ENCODE results near the gene CDH23. TPM values are rescaled to one million over a fixed set of nuclear protein-coding genes. Genes with fewer than 3 reads are reported as not detected.

CDH23 gene
- total and polyA plus RNA-seq, 2 of the 8 experiments (the other 6 are each of a cell fraction or from before 2014, with no cell fraction given), result 1.9 to 4.9 TPM

GRCh38 chr10:71351087-71351486 is 45.6 kb upstream of the CDH23 start:
- Histone ChIP-seq H2AK5ac (ENCODE audit: low read depth, low read length) (no peak overlapping the region), H3K14ac (ENCODE audit: insufficient read length) (no peak overlapping the region), H2BK12ac (ENCODE audit: low read depth, low read length) (no peak overlapping the region), H2BK15ac (ENCODE audit: low read length) (no peak overlapping the region), H3K79me1 (ENCODE audit: low read depth, low read length) (no peaks in the 10 kb centered on the region), H3K27me3 (replicated peaks in 1 of 4; ENCODE audit: control insufficient read depth in 3 of 4, extremely low read depth in 1 of 4, insufficient read depth in 3 of 4, low read length in 3 of 4) (no peaks in the 10 kb centered on the region), H4K5ac (ENCODE audit: insufficient read length, low read depth, low read length) (no peak overlapping the region), H4K91ac (replicated peaks; ENCODE audit: insufficient read length, low read length) (no peak overlapping the region), H3K4me2 (ENCODE audit: insufficient read depth in 1 of 2, low read depth in 2 of 2, low read length in 2 of 2) (no peak overlapping the region), H3K4ac (replicated peaks; ENCODE audit: insufficient read length, low read depth, low read length) (no peak overlapping the region), H4K20me1 (replicated peaks in 1 of 2; ENCODE audit: control insufficient read depth in 1 of 2, insufficient read depth in 2 of 2, low read length in 2 of 2) (peaks cover 0 to 6% of the 10 kb centered on the region in 2 experiments), H3K4me1 (replicated peaks in 1 of 4; ENCODE audit: control insufficient read depth in 3 of 4, insufficient read depth in 4 of 4, low read length in 3 of 4) (peaks cover 0 to 19% (median 9%) of the 10 kb centered on the region in 4 experiments; a peak in 5 of 7 replicates), H3K36me3 (ENCODE audit: control insufficient read depth in 2 of 4, insufficient read depth in 4 of 4, low read length in 3 of 4) (peaks cover 0 to 8% (median under 1%) of the 10 kb centered on the region in 4 experiments; a peak in 2 of 8 replicates), H2BK120ac (replicated peaks; ENCODE audit: low read depth, low read length) (no peak overlapping the region), H3K9me3 (ENCODE audit: insufficient read depth in 2 of 2, low read depth in 1 of 2, low read length in 1 of 2) (no peaks in the 10 kb centered on the region), H3K18ac (ENCODE audit: extremely low read depth, low read length) (no peak overlapping the region), H3K23ac (ENCODE audit: insufficient read length) (no peak overlapping the region), H4K8ac (ENCODE audit: extremely low read depth, insufficient read depth, low read length) (no peak overlapping the region), H3K23me2 (ENCODE audit: low read depth, low read length) (no peaks in the 10 kb centered on the region), H3K79me2 (ENCODE audit: control insufficient read depth in 1 of 2, insufficient read depth in 2 of 2, low read length in 2 of 2) (no peaks in the 10 kb centered on the region), H3K56ac (replicated peaks; ENCODE audit: insufficient read length, low read depth, low read length) (no peak overlapping the region), H3K27ac (ENCODE audit: low read depth, low read length) (no peak overlapping the region), H2BK5ac (ENCODE audit: low read depth, low read length) (no peak overlapping the region), H3K4me3 (ENCODE audit: extremely low read depth in 1 of 4, insufficient read depth in 2 of 4, low read depth in 3 of 4, low read length in 4 of 4) (no peak overlapping the region), H3K9ac (replicated peaks in 1 of 4; ENCODE audit: extremely low read depth in 1 of 4, low read depth in 3 of 4, low read length in 3 of 4) (no peak overlapping the region), H2AFZ (ENCODE audit: low read length) (no peak overlapping the region), H2BK20ac (ENCODE audit: low read length) (no peak overlapping the region)
- POLR2A ChIA-PET (ENCODE audit: partially characterized antibody), result no interaction called here
- no peak for DNase-seq (ENCODE audit: low read depth in 1 of 2, low spot score in 2 of 2)
- TF ChIP-seq POLR2A (IDR thresholded peaks at IDR 0.05; ENCODE audit: control extremely low read depth in 1 of 2, low read depth in 2 of 2, low read length in 2 of 2) (no peak), CEBPB (IDR thresholded peaks at IDR 0.05; ENCODE audit: low read depth, low read length) (no peak), KDM1A (IDR thresholded peaks at IDR 0.05; ENCODE audit: borderline replicate concordance, low read length) (no peak), POLR2AphosphoS5 (IDR thresholded peaks at IDR 0.05; ENCODE audit: low read depth, low read length) (no peak), SRF (IDR thresholded peaks at IDR 0.05; ENCODE audit: low read depth, low read length) (no peak), CBX8 (IDR thresholded peaks at IDR 0.05; ENCODE audit: borderline replicate concordance, low read depth, low read length) (no peak), ASH2L (IDR thresholded peaks at IDR 0.05; ENCODE audit: low read length) (no peak), TAF1 (IDR thresholded peaks at IDR 0.05; ENCODE audit: low read depth, low read length) (no peak), KDM4A (IDR thresholded peaks at IDR 0.05; ENCODE audit: low read depth, low read length, severe bottlenecking) (no peak), CREB1 (IDR thresholded peaks at IDR 0.05) (no peak), RNF2 (IDR thresholded peaks at IDR 0.05; ENCODE audit: borderline replicate concordance, low read depth, low read length, missing control alignments, poor library complexity, severe bottlenecking) (no peak), POU5F1 (IDR thresholded peaks at IDR 0.05; ENCODE audit: low read depth, low read length) (no peak), CHD2 (IDR thresholded peaks at IDR 0.05; ENCODE audit: low read length) (no peak), GTF2F1 (IDR thresholded peaks at IDR 0.05; ENCODE audit: borderline replicate concordance, low read depth, low read length) (no peak)
- FAIRE-seq, result no peak
- 78% methylated on average over 6 of the region's 6 CpGs; no CpG with 5 or more reads in 1 of the 2 experiments for WGBS, 2 experiments (ENCODE audit: extremely low coverage in 1 of 2, insufficient coverage in 1 of 2, insufficient read length in 1 of 2, insufficient replicate concordance in 2 of 2, low coverage in 1 of 2, low lambda C conversion rate in 2 of 2, missing lambda C conversion rate in 1 of 2)
- CTCF ChIA-PET (ENCODE audit: partially characterized antibody), result interaction anchor here (1.0 to 4.1 kb wide), 14 partner anchors 10 to 171 kb away, joined by 3 to 15 read pairs (median 4); partner anchors contain the start of gene SLC29A3
